ENCODE results near the gene PAQR5. TPM values are rescaled to one million over a fixed set of nuclear protein-coding genes. Genes with fewer than 3 reads are reported as not detected.

The PAQR5 gene
- total RNA-seq, 1 experiment from 2014 or later: 4.9 TPM

DNA sequence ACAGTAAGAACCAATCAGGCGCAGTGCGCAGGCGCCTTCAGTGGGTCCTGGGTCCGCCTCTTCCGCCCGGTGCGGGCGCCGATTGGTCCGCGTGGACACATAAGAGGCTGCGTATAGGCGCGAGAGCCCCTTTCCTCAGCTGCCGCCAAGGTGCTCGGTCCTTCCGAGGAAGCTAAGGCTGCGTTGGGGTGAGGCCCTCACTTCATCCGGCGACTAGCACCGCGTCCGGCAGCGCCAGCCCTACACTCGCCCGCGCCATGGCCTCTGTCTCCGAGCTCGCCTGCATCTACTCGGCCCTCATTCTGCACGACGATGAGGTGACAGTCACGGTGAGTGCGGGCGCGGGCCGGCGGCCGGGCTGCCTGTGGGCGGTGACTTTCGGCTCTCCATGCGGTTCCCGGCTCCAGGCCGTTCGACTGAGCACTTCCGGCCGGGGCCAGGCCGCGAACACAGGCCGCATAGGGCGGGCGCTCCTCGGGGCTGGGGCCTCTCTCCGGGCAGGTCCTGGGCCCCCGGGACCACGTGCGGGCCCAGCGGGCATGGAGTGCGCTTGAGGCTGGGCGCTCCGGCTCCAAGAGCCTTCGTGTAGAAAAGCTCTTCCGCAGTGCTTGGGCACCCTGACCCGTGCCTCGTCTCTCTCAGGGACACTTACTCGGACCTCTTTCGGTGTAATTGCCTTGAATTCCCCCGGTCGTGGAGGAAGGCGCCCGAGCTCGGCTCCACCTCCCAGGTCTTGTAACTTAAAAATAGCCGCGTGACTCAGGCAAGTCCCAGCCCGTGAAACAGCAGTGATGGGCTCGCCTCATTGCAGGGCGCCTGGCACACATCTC is 154.2 kb downstream of the PAQR5 start, which contains the start of gene RPLP1:
Gene RPLP1 (plus strand): TSS at position 127 of the 830 bp plus-strand sequence. CDS start 131 bp downstream, at position 258.
- H3K4me2 ChIP-seq: peak within 1 kb of the TSS; percentile 97
- CTCF ChIA-PET: interaction anchor here (3.4 kb wide), 1 partner anchor 10 kb away, joined by 16 read pairs; no protein-coding TSS in a partner anchor

GRCh38 chr15:69454953-69455352 is 156.2 kb downstream of the PAQR5 start:
- TF ChIP-seq EZH2 (IDR thresholded peaks at IDR 0.05; ENCODE audit: low read depth) (no peak), CTCF (conservative IDR thresholded peaks at IDR 0.05) (no peak)
- ChIA-PET POLR2A (ENCODE audit: unreplicated experiment) (interaction anchor here (0.6 to 0.8 kb wide), 2 partner anchors 21 to 1847 kb away, joined by 3 to 9 read pairs; no protein-coding TSS in a partner anchor), CTCF (interaction anchor here (3.4 kb wide), 1 partner anchor 8 kb away, joined by 16 read pairs; no protein-coding TSS in a partner anchor)

More for the DNA sequence above, 154.2 kb downstream of the PAQR5 start, which contains the start of gene RPLP1:
- Histone ChIP-seq H3K36me3 (ENCODE audit: low read depth) (peaks cover 30% of the 10 kb centered on the region), H4K20me1 (ENCODE audit: insufficient read depth) (peaks cover 42% of the 10 kb centered on the region), H3K9me3 (ENCODE audit: insufficient read depth, low read depth) (no peaks in the 10 kb centered on the region), H3K79me2 (ENCODE audit: low read depth) (peaks cover 37% of the 10 kb centered on the region), H2AFZ (peak within 1 kb of the TSS; percentile 79), H3K4me1 (replicated peaks; ENCODE audit: insufficient read depth) (peaks cover 25% of the 10 kb centered on the region), H3F3A (ENCODE audit: insufficient read depth, low read depth) (peaks cover 56% of the 10 kb centered on the region), H3K4me3 (peak within 1 kb of the TSS; percentile 71), H3K27ac (peak within 1 kb of the TSS; percentile 82), H3K27me3 (ENCODE audit: insufficient read depth, low read depth) (no peaks in the 10 kb centered on the region), H3K9me2 (ENCODE audit: insufficient read depth) (no peaks in the 10 kb centered on the region)
- intact Hi-C loops (cut with micrococcal nuclease; ENCODE audit: unreplicated experiment): loop anchor here (5.0 kb wide), 1 partner anchor 41 kb away; the partner anchor contains the start of gene KIF23
- BruUV-seq (replicated peaks): TSS peak; percentile 48
- DNase-seq: peak; percentile 70 to 93
- POLR2A ChIA-PET (ENCODE audit: unreplicated experiment): interaction anchor here (0.6 to 1.6 kb wide), 6 partner anchors 10 to 1679 kb away, joined by 3 to 11 read pairs (median 4); no protein-coding TSS in a partner anchor
- no peak for TF ChIP-seq EZH2 (IDR thresholded peaks at IDR 0.05; ENCODE audit: low read depth)

GRCh38 chr15:69456208-69457166 is 157.8 kb downstream of the PAQR5 start:
- H3K4me3 ChIP-seq: no peak overlapping the region
- H3K27ac ChIP-seq: no peak overlapping the region
- TF ChIP-seq EZH2 (IDR thresholded peaks at IDR 0.05; ENCODE audit: low read depth) (no peak), CTCF (conservative IDR thresholded peaks at IDR 0.05) (no peak)
- no peak overlapping the region for H2AFZ ChIP-seq
- BruUV-seq (replicated peaks): no TSS peak
- CTCF ChIA-PET: no interaction called here
- peaks cover 42% of the 10 kb centered on the region for H4K20me1 ChIP-seq (ENCODE audit: insufficient read depth)
- DNase-seq: no peak
- intact Hi-C loops (cut with micrococcal nuclease; ENCODE audit: unreplicated experiment): no loop called here
- no peaks in the 10 kb centered on the region for H3K9me3 ChIP-seq (ENCODE audit: insufficient read depth, low read depth)
- H3K4me2 ChIP-seq: no peak overlapping the region
- peaks cover 37% of the 10 kb centered on the region for H3K79me2 ChIP-seq (ENCODE audit: low read depth)
- H3K4me1 ChIP-seq (replicated peaks; ENCODE audit: insufficient read depth): peaks cover 25% of the 10 kb centered on the region
- no peaks in the 10 kb centered on the region for H3K27me3 ChIP-seq (ENCODE audit: insufficient read depth, low read depth)
- no peaks in the 10 kb centered on the region for H3K9me2 ChIP-seq (ENCODE audit: insufficient read depth)
- POLR2A ChIA-PET (ENCODE audit: unreplicated experiment): no interaction called here
- peaks cover 62% of the 10 kb centered on the region for H3F3A ChIP-seq (ENCODE audit: insufficient read depth, low read depth)
- H3K36me3 ChIP-seq (ENCODE audit: low read depth): peaks cover 30% of the 10 kb centered on the region

More at GRCh38 chr15:69454953-69455352, 156.2 kb downstream of the PAQR5 start:
- peaks cover 25% of the 10 kb centered on the region for H3K4me1 ChIP-seq (replicated peaks; ENCODE audit: insufficient read depth)
- no TSS peak for BruUV-seq (replicated peaks)
- no peaks in the 10 kb centered on the region for H3K9me3 ChIP-seq (ENCODE audit: insufficient read depth, low read depth)
- H3K27ac ChIP-seq: peak overlapping the region; percentile 39; the same call in 1 of the 2 replicates
- peak overlapping the region; percentile 97 for H3K4me2 ChIP-seq
- H2AFZ ChIP-seq: no peak overlapping the region
- no peak for DNase-seq
- peaks cover 59% of the 10 kb centered on the region for H3F3A ChIP-seq (ENCODE audit: insufficient read depth, low read depth)
- H3K4me3 ChIP-seq: peak overlapping the region; percentile 71
- peaks cover 37% of the 10 kb centered on the region for H3K79me2 ChIP-seq (ENCODE audit: low read depth)
- intact Hi-C loops (cut with micrococcal nuclease; ENCODE audit: unreplicated experiment): loop anchor here (5.0 kb wide), 1 partner anchor 43 kb away; the partner anchor contains the start of gene KIF23
- H3K27me3 ChIP-seq (ENCODE audit: insufficient read depth, low read depth): no peaks in the 10 kb centered on the region
- H3K9me2 ChIP-seq (ENCODE audit: insufficient read depth): no peaks in the 10 kb centered on the region
- peaks cover 30% of the 10 kb centered on the region for H3K36me3 ChIP-seq (ENCODE audit: low read depth)
- H4K20me1 ChIP-seq (ENCODE audit: insufficient read depth): peaks cover 42% of the 10 kb centered on the region

Other genes starting within 250 kb of the PAQR5 start
- gene GLCE, start 138.3 kb upstream of the PAQR5 start, total RNA-seq (2021): 24.7 and 31.3 TPM in 2 replicates
- 78.7 and 100 TPM in 2 replicates for gene KIF23, start 115.4 kb downstream of the PAQR5 start, total RNA-seq (2021)
- gene RPLP1, start 153.9 kb downstream of the PAQR5 start, total RNA-seq (2021): 1,651 and 3,001 TPM in 2 replicates